K562 (cell line): Measurements from ENCODE around the gene PPIL6. TPM values are rescaled to one million over a fixed set of nuclear protein-coding genes. Genes with fewer than 3 reads are reported as not detected.

ENCODE experiments used
- BDP1 ChIP-seq: IDR thresholded peaks from 3 replicates; pipeline ENCODE4 v1.6.1; 2011; ENCODE audit not compliant: insufficient read length, insufficient read depth
- CBX2 ChIP-seq: fragments of 200-600 bp; sonication (generic); IDR thresholded peaks from one replicate; pipeline ENCODE4 v1.6.1; 2012; ENCODE audit warnings: mild to moderate bottlenecking, low read length, inconsistent platforms; ENCODE audit not compliant: insufficient read depth, poor library complexity, severe bottlenecking
- CHD7 ChIP-seq: fragments of 200-600 bp; sonication (generic); IDR thresholded peaks from one replicate; pipeline ENCODE4 v1.6.1; 2012; ENCODE audit warnings: mild to moderate bottlenecking, low read depth, low read length, inconsistent platforms
- MIER1 ChIP-seq: fragments of 450-650 bp; IDR thresholded peaks from 2 replicates; pipeline ENCODE4 v1.6.1; 2016; ENCODE audit warnings: antibody characterized with exemption, mild to moderate bottlenecking, low read depth
- NONO ChIP-seq, 2 experiments: fragments of 200-400 bp in 1 of 2; fragments of 450-650 bp in 1 of 2; formaldehyde crosslinking in 1 of 2; IDR thresholded peaks; 2 replicates each; pipeline ENCODE4 v1.6.1; 2017; ENCODE audit warnings: low read depth in 2 of 2, mild to moderate bottlenecking in 2 of 2, moderate library complexity in 2 of 2, low read length in 1 of 2
- NR2F6 ChIP-seq: fragments of 450-650 bp; formaldehyde crosslinking; IDR thresholded peaks from 2 replicates; pipeline ENCODE4 v1.4.0; 2020; ENCODE audit warnings: mild to moderate bottlenecking
- PTTG1 ChIP-seq: fragments of 450-650 bp; IDR thresholded peaks from 2 replicates; pipeline ENCODE4 v1.6.1; 2016; ENCODE audit warnings: low read depth, mild to moderate bottlenecking, missing genetic modification characterization, missing compliant biosample characterization
- RAD21 ChIP-seq, 2 experiments: fragments of 250-450 bp in 1 of 2; fragments of 450-650 bp in 1 of 2; sonication (Bioruptor Pico) in 1 of 2; formaldehyde crosslinking in 1 of 2; IDR thresholded peaks in 1 of 2; conservative IDR thresholded peaks in 1 of 2; 2 replicates each; pipeline versions ENCODE4 v1.4.0 to v1.8.0; 2020 to 2022; ENCODE audit warnings: mild to moderate bottlenecking in 2 of 2, moderate library complexity in 1 of 2
- SIRT6 ChIP-seq: IDR thresholded peaks from one replicate; pipeline ENCODE4 v1.6.1; 2012; ENCODE audit warnings: low read depth, mild to moderate bottlenecking, control low read depth, inconsistent platforms, low read length, moderate library complexity
- TFAP4 ChIP-seq: sonication (generic); formaldehyde crosslinking; IDR thresholded peaks from 2 replicates; pipeline ENCODE4 v1.8.0; 2022; ENCODE audit warnings: missing genetic modification reagents, mild to moderate bottlenecking, moderate library complexity, borderline replicate concordance
- ZBTB34 ChIP-seq: fragments of 250-450 bp; sonication (Bioruptor Pico); IDR thresholded peaks from 2 replicates; pipeline ENCODE4 v1.8.0; 2021; ENCODE audit warnings: mild to moderate bottlenecking, moderate library complexity
- ZNF197 ChIP-seq: fragments of 200-800 bp; sonication (Bioruptor generic); IDR thresholded peaks from 2 replicates; pipeline ENCODE4 v1.6.1; 2016; ENCODE audit warnings: low read depth, missing genetic modification characterization, missing compliant biosample characterization
- polyA plus RNA-seq, 8 experiments: library from polyadenylated mRNA; depleted of rRNA in 4 of 8; stranded (reverse) in 5 of 8; unstranded in 3 of 8; fragments of >200 nt; fragmentation: Nextera tagmentation in 2 of 8; fragmentation: Illumina TruSeq in 1 of 8; extraction: Ambion mirVana in 2 of 8; extraction: Trizol in 1 of 8; gene quantifications; 2 replicates each; pipeline versions ENCODE4 v1.2.1 to v1.2.3, GENCODE V29; 2011 to 2014; ENCODE audit warnings: inconsistent platforms in 1 of 8, missing spikeins in 1 of 8
- total RNA-seq, 7 experiments: library from RNA; depleted of rRNA in 6 of 7; stranded (reverse); fragments of >200 nt in 6 of 7; fragmentation: Illumina TruSeq in 2 of 7; extraction: Trizol in 2 of 7; gene quantifications; 2 replicates each; pipeline versions ENCODE4 v1.2.1 to v1.2.3, GENCODE V29; 2011 to 2021; ENCODE audit warnings: low replicate concordance in 1 of 7

The PPIL6 gene
- total and polyA plus RNA-seq, 9 of the 15 experiments (the other 6 are each of a cell fraction or from before 2014, with no cell fraction given) = 0.03 to 0.98 (median 0.41) TPM; not detected in 1

DNA sequence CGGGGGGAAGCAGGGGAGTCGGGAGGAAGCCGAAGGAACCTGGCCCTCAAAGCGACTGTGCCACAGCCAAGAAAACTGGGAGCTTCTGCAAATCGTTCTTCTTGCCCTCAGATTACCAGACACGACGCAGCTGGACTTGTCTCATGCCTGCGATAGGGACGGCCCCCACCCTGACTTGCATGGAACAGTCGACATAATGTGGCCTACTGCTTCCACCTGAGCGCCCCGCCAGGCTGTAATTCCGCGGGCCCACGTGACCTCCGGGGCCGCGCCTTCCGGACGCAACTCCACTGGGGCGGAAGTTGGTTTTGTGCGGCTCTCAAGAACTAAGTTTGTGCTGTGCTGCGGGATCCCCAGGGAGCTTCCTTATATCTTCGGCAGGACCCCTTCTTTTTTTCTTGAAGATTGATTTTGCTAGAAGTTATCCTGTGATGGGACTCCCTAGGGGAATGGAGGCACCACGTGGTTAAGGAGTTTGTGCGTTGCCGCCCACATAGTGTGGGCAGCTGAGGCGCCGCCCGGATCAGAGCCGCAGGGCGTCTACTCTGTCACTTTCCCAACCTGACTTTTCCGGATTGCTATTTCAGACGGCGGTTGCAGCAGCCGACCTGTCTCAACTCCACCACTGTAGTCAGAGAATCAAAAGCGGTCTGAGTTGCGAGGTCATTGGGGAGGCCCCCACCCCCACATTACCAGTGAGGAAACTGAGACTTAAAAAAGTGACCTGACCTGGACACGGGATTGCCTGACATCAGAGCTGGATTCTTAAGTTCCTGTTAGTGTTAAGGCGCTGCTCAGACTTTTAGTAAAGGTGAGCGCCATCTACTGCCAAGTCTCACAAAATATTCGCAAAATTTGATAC is 57.6 kb downstream of the PPIL6 start (continued):
- no peak for TF ChIP-seq CHD7
- no peak for TF ChIP-seq ZBTB34 (CRISPR knock-in tag)
- no peak for TF ChIP-seq PTTG1 (tag)
- peak; percentile 79 for TF ChIP-seq MIER1
- peak; percentile 77 to 80 for TF ChIP-seq RAD21 (CRISPR knock-in tag; conservative IDR thresholded peaks at IDR 0.05 in 1 of 2, IDR thresholded peaks at IDR 0.05 in 1 of 2)
- no peak for TF ChIP-seq BDP1
- peak; percentile 85 for TF ChIP-seq TFAP4 (CRISPR knock-in tag)
- TF ChIP-seq SIRT6 = no peak
- TF ChIP-seq ZNF197 = no peak
- no peak for TF ChIP-seq CBX2
- TF ChIP-seq NONO (IDR thresholded peaks at IDR 0.05; ENCODE audit: low read depth in 2 of 2, low read length in 1 of 2) = peak in 1 of 2 experiments; percentile 100; a peak in 2 of 4 replicates
- TF ChIP-seq NR2F6 (CRISPR knock-in tag) = no peak
